ENCODE data around the gene ARHGAP10.

The ARHGAP10 gene

DNA sequence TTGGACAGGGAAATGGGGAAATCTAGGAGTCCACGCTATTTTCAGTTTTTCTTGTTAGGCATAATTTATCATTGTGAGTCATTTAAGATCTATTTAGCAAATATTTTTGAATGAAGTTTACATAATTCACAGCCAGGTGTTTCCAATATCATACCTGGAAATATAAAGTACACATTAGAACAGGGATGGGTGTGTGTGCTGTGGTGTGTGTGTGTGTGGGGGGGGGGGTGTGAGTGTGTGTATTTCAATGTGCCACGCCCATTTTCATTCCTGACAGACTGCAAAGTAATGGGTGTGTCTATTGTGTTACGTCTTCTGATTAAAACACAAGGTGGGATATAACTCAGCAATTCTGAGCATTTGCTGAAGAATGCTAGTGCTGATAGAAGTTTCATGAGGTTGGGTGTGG lies 33.2 kb downstream of the ARHGAP10 start:
- in situ Hi-C loops (cut with MboI; ENCODE audit: low sequenced_read_pairs), result no loop called here

DNA sequence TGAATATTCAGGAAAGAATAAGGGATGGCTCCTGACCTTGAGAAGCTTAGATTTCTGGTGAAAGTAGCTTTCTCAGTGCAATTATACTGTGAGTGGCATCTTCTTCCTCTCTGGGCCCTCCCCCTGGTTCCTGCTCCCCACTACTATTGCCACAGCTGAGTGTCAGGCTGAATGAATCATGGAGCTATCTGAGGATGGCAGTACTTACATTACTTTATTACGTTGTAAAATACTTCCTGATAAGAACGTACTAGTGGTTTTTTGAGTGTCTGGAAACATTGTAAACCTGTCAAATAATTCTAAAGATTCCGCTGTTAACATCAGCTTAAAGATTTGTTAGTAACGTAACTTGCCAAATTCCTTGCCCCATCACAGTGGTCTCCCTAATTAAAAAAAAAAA lies 36.2 kb downstream of the ARHGAP10 start:
- in situ Hi-C loops (cut with MboI; ENCODE audit: low sequenced_read_pairs), result no loop called here

GRCh38 chr4:147769386-147769785 lies 37.5 kb downstream of the ARHGAP10 start:
- in situ Hi-C loops (cut with MboI; ENCODE audit: low sequenced_read_pairs), result no loop called here

DNA sequence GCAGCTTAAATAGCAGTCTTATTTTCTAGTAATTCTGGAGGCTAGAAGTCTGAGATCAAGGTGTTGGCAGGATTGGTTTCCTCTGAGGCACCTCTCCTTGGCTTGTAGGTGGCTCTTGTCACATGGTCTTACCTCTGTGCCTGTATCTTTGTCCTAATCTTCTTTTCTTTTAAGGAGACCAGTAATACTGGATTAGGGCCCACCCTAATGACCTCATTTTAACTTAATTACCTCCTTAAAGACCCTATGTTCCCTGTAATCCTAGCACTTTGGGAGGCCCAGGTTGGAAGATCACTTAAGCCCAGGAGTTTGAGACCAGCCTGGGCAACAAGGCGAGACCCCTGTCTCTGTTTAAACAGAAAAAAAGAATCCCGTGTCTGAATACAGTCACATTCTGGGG lies 38.9 kb downstream of the ARHGAP10 start:
- in situ Hi-C loops (cut with MboI; ENCODE audit: low sequenced_read_pairs), result no loop called here

DNA sequence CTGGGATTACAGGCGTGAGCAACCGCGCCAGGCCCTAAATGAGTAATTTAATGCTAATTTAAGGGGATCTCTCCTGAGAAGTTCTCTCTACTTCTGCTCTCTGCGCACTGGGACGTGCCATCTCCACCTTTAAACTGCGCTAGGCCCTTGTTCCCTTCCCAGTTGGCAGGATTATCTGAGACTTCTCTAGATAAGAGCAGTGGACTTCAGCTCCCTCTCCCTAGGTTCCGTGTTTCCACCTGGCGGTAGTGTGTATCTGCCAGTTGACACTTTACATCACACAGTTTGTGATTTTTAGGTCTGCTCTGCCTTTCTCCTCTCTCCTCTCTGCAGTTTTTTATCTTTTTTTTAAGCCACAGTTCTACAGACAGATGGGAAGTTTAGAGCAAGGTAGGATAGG lies 40.2 kb downstream of the ARHGAP10 start:
- in situ Hi-C loops (cut with MboI; ENCODE audit: low sequenced_read_pairs), result no loop called here

DNA sequence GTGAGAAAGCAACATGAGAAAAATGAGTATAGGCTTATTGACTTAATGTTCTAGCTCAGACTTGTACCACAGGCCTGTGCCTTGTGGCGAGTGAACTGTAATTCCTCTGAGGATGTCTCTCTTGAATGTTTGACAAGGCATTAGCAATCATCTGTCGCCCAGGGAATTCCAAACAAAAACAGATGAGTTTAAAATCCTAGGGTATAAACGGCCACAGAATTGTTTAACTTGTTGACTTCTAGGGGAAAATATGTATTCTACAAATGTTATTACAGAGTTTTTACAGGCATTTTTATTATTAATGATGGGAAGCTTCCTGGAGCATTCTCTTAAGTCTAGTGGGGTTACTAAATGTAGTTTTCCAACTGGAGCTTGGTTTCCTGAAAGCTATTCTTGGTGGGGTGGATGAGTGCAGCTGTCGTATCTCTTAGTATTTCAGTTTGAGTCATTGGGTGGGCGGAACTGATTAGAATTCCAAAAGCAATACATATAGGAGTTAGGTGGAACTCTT lies 40.6 kb downstream of the ARHGAP10 start:
- in situ Hi-C loops (cut with MboI; ENCODE audit: low sequenced_read_pairs), result no loop called here

- in situ Hi-C loops (cut with MboI; ENCODE audit: low sequenced_read_pairs), result no loop called here
Observed at GRCh38 chr4:147773261-147774184, 41.6 kb downstream of the ARHGAP10 start.

DNA sequence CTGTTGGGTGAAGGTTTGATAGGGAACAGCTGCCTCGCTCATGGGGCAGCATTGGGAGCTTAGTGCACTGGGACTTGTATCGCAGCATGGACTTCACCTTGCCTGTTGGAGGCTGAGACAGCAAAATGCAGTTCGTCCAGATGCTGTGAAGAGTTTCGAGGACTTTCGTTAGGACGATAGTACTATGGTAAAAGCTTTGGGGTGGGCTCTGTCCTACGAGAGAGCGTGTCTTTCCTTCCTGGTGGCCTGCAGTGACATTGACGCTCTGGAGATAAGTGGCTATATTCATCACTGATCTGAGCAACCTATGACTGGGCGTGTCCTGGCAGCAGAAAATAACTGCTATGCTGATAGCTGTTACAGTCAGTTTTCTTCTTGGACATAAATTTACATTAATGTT lies 44.8 kb downstream of the ARHGAP10 start:
- in situ Hi-C loops (cut with MboI; ENCODE audit: low sequenced_read_pairs), result no loop called here

DNA sequence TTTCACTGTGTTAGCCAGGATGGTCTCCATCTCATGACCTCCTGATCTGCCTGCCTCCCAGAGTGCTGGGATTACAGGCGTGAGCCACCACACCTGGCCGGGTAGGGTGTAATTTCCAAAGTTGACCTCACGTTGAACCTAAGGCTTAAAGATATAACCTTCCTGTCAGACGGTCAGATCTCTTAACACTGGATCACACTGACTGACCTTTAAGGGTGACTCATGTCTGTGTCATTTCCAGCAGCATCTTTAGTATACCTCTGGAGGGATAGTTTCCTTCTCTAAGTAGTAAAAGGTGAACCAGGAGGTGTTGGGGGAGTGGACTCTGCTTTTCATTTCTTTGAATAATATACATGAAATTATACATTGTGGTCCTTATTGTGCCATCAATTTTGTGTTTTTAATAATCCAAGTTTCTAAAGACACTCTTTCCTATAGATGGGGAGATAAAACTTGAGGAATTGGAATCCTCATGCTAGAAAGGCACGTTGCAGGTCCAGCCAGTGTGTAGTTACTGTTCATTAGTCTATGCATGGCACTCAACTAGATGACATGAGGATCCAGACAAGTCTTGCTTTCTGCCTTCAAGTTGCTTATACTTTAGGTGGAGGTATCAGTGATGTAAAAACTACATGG lies 45.7 kb downstream of the ARHGAP10 start:
- in situ Hi-C loops (cut with MboI; ENCODE audit: low sequenced_read_pairs), result no loop called here

DNA sequence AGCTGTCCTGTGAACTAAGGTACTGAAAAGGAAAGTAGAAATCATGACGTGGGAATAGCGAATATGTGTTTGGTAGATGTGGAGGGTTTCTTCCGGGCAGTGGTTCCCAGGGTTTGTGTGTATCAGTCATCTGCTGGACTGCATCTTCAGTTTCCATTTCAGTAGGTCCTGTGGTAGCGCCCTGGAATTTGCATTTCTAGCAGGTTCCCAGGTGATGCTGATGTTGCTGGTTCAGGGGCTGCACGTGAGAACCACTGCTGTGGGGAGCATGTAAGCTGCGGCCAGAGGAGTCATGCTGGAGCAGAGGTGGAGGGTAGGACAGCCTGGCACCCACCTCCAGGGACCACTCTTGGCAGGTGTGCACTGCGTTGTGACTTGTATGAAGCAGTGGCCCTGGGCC lies 47.1 kb downstream of the ARHGAP10 start:
- in situ Hi-C loops (cut with MboI; ENCODE audit: low sequenced_read_pairs), result no loop called here

- in situ Hi-C loops (cut with MboI; ENCODE audit: low sequenced_read_pairs), result no loop called here
Observed at GRCh38 chr4:147779451-147779850, 47.6 kb downstream of the ARHGAP10 start.

DNA sequence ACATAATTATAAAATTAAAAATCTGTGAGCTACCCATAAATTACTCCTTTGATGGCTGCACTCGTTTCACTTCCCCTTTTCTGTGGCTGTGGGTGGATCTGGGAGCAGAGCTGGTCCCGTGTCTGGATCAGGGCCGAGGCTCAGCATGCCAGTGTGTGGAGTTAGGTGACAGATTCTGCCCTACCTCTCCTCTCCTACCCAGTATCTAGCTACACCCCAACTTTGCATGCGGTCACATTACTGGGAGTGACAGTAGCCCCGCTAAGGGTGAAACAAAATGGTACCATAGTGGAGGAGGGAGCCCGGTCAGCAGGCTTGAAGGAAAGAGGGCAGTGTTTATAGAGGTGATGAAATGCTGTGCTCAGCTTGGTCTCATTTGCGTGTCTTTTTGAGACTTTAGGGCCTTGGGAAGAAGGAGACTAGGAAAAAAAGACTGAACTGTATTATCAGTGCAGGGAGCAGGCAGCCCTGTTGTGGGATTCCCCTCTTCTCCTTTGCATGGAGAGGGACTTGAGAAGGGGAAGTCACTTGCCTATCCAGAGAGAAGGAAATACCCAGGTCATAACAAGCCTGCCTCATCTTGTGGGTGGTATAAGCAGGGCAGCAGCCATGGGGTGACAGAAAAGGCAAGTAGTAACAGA lies 48.4 kb downstream of the ARHGAP10 start:
- in situ Hi-C loops (cut with MboI; ENCODE audit: low sequenced_read_pairs), result no loop called here

GRCh38 chr4:147782087-147782781 lies 50.3 kb downstream of the ARHGAP10 start:
- in situ Hi-C loops (cut with MboI; ENCODE audit: low sequenced_read_pairs), result no loop called here

DNA sequence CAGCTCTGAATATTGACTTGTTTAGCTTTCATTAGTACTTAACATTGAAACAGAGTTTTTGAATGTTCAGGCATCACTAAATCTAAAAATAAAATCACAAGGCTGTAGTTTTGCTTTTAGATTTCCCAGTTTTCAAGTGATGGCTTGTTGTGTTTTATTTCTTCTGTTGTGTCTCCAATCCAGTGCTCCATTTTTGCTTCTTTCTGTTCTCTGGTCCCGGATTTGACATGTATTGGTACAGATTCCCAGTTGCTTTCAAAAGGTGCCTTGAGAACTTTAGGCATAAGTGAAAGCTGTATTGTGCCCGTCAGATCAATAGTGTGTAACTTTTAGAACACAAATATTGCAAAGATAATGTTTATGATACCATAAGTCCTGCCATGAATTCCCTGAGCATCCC lies 53.2 kb downstream of the ARHGAP10 start:
- in situ Hi-C loops (cut with MboI; ENCODE audit: low sequenced_read_pairs), result no loop called here

- in situ Hi-C loops (cut with MboI; ENCODE audit: low sequenced_read_pairs), result no loop called here
Observed at GRCh38 chr4:147786031-147786430, 54.1 kb downstream of the ARHGAP10 start.

- in situ Hi-C loops (cut with MboI; ENCODE audit: low sequenced_read_pairs), result no loop called here
Observed at GRCh38 chr4:147786531-147786930, 54.6 kb downstream of the ARHGAP10 start.

DNA sequence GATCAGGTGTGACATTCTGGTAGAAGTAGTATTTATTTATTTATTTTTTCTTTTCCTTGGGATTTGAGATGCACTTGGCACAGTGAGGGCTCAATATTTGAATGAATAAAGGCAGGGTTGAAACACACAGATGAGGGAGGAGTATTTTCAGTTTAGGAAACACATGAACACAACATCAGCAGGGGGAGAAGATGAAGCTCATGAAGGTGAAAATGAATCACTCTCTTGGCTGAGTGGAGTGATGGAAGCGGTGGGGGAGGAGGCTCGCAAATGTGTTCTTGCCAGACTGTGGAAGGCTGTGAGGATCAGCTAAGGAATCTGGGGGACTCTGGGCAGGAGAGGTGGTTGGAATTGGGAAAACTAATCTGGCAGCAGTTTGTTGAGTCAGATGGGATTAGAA lies 55.3 kb downstream of the ARHGAP10 start:
- in situ Hi-C loops (cut with MboI; ENCODE audit: low sequenced_read_pairs), result no loop called here

DNA sequence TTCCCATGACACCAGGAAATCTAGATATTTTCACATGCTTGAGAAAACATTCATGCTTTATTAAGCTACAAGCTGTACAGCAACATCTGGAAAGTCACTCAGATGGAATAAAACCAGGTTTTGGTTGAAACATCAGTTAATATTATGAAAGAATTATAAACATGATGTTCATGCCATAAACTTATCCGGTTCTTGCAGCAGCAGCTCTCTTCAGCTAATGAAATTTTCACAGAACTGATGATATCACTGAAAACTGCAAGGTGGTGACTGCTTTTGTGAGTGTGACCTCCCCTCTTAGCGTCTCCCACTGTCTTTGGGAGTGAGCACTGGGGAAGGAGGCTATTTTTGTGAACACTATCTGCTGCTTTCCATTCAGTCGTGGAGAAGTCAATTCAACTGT lies 56.9 kb downstream of the ARHGAP10 start:
- in situ Hi-C loops (cut with MboI; ENCODE audit: low sequenced_read_pairs), result no loop called here

GRCh38 chr4:147789596-147789995 lies 57.7 kb downstream of the ARHGAP10 start:
- in situ Hi-C loops (cut with MboI; ENCODE audit: low sequenced_read_pairs), result no loop called here

- in situ Hi-C loops (cut with MboI; ENCODE audit: low sequenced_read_pairs), result no loop called here
Observed at GRCh38 chr4:147790412-147790811, 58.5 kb downstream of the ARHGAP10 start.

DNA sequence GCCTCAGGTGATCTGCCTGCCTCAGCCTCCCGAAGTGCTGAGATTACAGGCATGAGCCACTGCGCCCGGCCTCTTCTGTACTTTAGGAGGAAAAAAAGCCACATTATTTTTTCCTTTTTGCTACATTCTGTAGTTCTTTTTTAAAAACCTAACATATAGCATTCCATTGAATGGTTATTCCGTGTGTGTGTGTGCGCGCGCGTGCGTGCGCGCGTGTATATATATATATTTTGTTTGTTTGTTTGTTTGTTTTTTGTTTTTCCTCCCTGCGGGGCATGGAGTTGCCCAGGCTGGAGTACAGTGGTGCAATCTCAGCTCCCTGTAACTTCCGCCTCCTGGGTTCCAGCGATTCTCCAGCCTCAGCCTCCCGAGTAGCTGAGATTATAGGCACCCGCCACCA lies 59.5 kb downstream of the ARHGAP10 start:
- in situ Hi-C loops (cut with MboI; ENCODE audit: low sequenced_read_pairs), result no loop called here
